ENCODE data around the gene MAP3K3.

GRCh38 chr17:63644846-63645245 is 22.6 kb downstream of the MAP3K3 start:
- no peak for TF ChIP-seq HDGF (IDR thresholded peaks at IDR 0.05; ENCODE audit: borderline replicate concordance)
- TF ChIP-seq PKNOX1 (IDR thresholded peaks at IDR 0.05), result no peak
- no peak for TF ChIP-seq SUZ12 (IDR thresholded peaks at IDR 0.05)
- no peak for TF ChIP-seq NFRKB (IDR thresholded peaks at IDR 0.05)
- no peak for TF ChIP-seq ELF4 (IDR thresholded peaks at IDR 0.05)
- TF ChIP-seq BHLHE40 (IDR thresholded peaks at IDR 0.05; ENCODE audit: borderline replicate concordance), result no peak
- no peak for TF ChIP-seq FOXK2 (IDR thresholded peaks at IDR 0.05)
- TF ChIP-seq SP1 (IDR thresholded peaks at IDR 0.05), result no peak
- TF ChIP-seq ZNF384 (IDR thresholded peaks at IDR 0.05), result no peak
- TF ChIP-seq ARNT (IDR thresholded peaks at IDR 0.05), result no peak
- no peak for TF ChIP-seq FOXM1 (IDR thresholded peaks at IDR 0.05; ENCODE audit: borderline replicate concordance)
- TF ChIP-seq FOXA1 (IDR thresholded peaks at IDR 0.05), result no peak
- no peak for TF ChIP-seq TARDBP (IDR thresholded peaks at IDR 0.05)

Measured in HEK293T (cell line).